Upper lobe of right lung (tissue), 1 donor: ENCODE results near the gene RSRC1. TPM values are rescaled to one million over a fixed set of nuclear protein-coding genes. Genes with fewer than 3 reads are reported as not detected.

ENCODE experiments used
- ATAC-seq: fragments of 200-7000 bp; cut with Tn5 transposase; one replicate; pipeline ENCODE4 v1.9.1; 2020; ENCODE audit warnings: mild to moderate bottlenecking, moderate library complexity
- DNase-seq: peaks from one replicate; pipeline ENCODE4 v3.0.0-alpha.2; 2020
- H3K27ac ChIP-seq: fragments of 200-600 bp; one replicate; pipeline ENCODE4 v1.8.0; 2022
- H3K27me3 ChIP-seq: fragments of 200-600 bp; one replicate; pipeline ENCODE4 v1.8.0; 2022; ENCODE audit warnings: mild to moderate bottlenecking
- H3K36me3 ChIP-seq: fragments of 200-600 bp; one replicate; pipeline ENCODE4 v1.8.0; 2022
- H3K4me1 ChIP-seq: fragments of 200-600 bp; one replicate; pipeline ENCODE4 v1.8.0; 2022
- H3K4me3 ChIP-seq: fragments of 200-600 bp; one replicate; pipeline ENCODE4 v1.8.0; 2022; ENCODE audit warnings: mild to moderate bottlenecking
- H3K9me3 ChIP-seq: fragments of 200-600 bp; one replicate; pipeline ENCODE4 v1.8.0; 2022
- CTCF ChIP-seq: fragments of 200-600 bp; IDR thresholded peaks from one replicate; pipeline ENCODE4 v1.8.0; 2022; ENCODE audit warnings: antibody characterized with exemption
- intact Hi-C: fragments of 100-400 bp; cut with DNase I; formaldehyde crosslinking; loops from one replicate; pipeline ENCODE4 v1.11.0; 2022
- total RNA-seq: library from RNA; stranded (reverse); fragmentation: NEBNext Ultra II Directional; extraction: Animal tissue kit (Norgen Biotek cat#: 25700); gene quantifications from one replicate; pipeline ENCODE4 v1.2.1, GENCODE V29; 2021
- donor health status: DM: no; HTN: yes; CAD: no; lungs with severe emphysema.

The RSRC1 gene
- total RNA-seq, 1 donor from 2014 or later: 28.1 TPM

- DNase-seq: no peak
- H3K4me3 ChIP-seq: no peak overlapping the region
Observed at GRCh38 chr3:158106766-158107471, 3.0 kb upstream of the RSRC1 start.

GRCh38 chr3:158107605-158108444, 2.1 kb upstream of the RSRC1 start:
- Histone ChIP-seq H3K9me3 (no peaks in the 10 kb centered on the region), H3K27me3 (peaks cover 64% of the 10 kb centered on the region), H3K27ac (no peak overlapping the region), H3K4me1 (peaks cover 36% of the 10 kb centered on the region), H3K4me3 (no peak overlapping the region), H3K36me3 (no peaks in the 10 kb centered on the region)
- DNase-seq (no peak), ATAC-seq (no peak)
- intact Hi-C loops: no loop called here
- TF ChIP-seq CTCF: no peak

More at GRCh38 chr3:158106766-158107471, 3.0 kb upstream of the RSRC1 start:
- H3K27ac ChIP-seq: no peak overlapping the region
- no peaks in the 10 kb centered on the region for H3K36me3 ChIP-seq
- ATAC-seq: no peak
- peaks cover 73% of the 10 kb centered on the region for H3K27me3 ChIP-seq
- H3K9me3 ChIP-seq: no peaks in the 10 kb centered on the region
- peaks cover 36% of the 10 kb centered on the region for H3K4me1 ChIP-seq
- intact Hi-C loops: no loop called here
- TF ChIP-seq CTCF: no peak

GRCh38 chr3:158108445-158108985, 1.4 kb upstream of the RSRC1 start:
- Histone ChIP-seq H3K9me3 (no peaks in the 10 kb centered on the region), H3K4me3 (no peak overlapping the region), H3K27ac (no peak overlapping the region), H3K27me3 (peaks cover 57% of the 10 kb centered on the region), H3K36me3 (no peaks in the 10 kb centered on the region), H3K4me1 (peaks cover 30% of the 10 kb centered on the region)
- DNase-seq (no peak), ATAC-seq (no peak)
- TF ChIP-seq CTCF: no peak
- intact Hi-C loops: no loop called here

- H3K36me3 ChIP-seq: no peaks in the 10 kb centered on the region
- ATAC-seq (no peak), DNase-seq (no peak)
- H3K9me3 ChIP-seq: peaks cover 4% of the 10 kb centered on the region
- H3K4me3 ChIP-seq: peak overlapping the region; percentile 83
- no peak for TF ChIP-seq CTCF
- peaks cover 49% of the 10 kb centered on the region for H3K27me3 ChIP-seq
- H3K27ac ChIP-seq: peak overlapping the region; percentile 65
- H3K4me1 ChIP-seq: peaks cover 29% of the 10 kb centered on the region
- intact Hi-C loops: no loop called here
Observed at GRCh38 chr3:158109295-158109803, 540 bp upstream of the RSRC1 start.

GRCh38 chr3:158110658-158111018, 749 bp downstream of the RSRC1 start:
- ATAC-seq (no peak), DNase-seq (no peak)
- Histone ChIP-seq H3K9me3 (peaks cover 4% of the 10 kb centered on the region), H3K27ac (peak overlapping the region; percentile 65), H3K36me3 (no peaks in the 10 kb centered on the region), H3K27me3 (peaks cover 36% of the 10 kb centered on the region), H3K4me3 (peak overlapping the region; percentile 83), H3K4me1 (peaks cover 23% of the 10 kb centered on the region)
- no peak for TF ChIP-seq CTCF
- intact Hi-C loops: no loop called here
